K562 (cell line): ENCODE results near the gene KLK10. TPM values are rescaled to one million over a fixed set of nuclear protein-coding genes. Genes with fewer than 3 reads are reported as not detected.
A peak's percentile ranks its signal among the peaks of the same experiment; 100 is the strongest.

Experiments used
- ADNP ChIP-seq: fragments of 200-800 bp; sonication (Bioruptor generic); IDR thresholded peaks from 2 replicates; pipeline ENCODE4 v1.6.1; 2016; ENCODE audit warnings: missing genetic modification characterization, missing compliant biosample characterization
- CC2D1A ChIP-seq: fragments of 450-650 bp; IDR thresholded peaks from 2 replicates; pipeline ENCODE4 v1.6.1; 2017; ENCODE audit warnings: mild to moderate bottlenecking
- E2F6 ChIP-seq, 2 experiments: IDR thresholded peaks; 2 replicates each; pipeline ENCODE4 v1.6.1; 2011; ENCODE audit warnings: borderline replicate concordance in 1 of 2, control low read depth in 1 of 2, low read depth in 1 of 2, low read length in 1 of 2, mild to moderate bottlenecking in 1 of 2, mixed read lengths in 1 of 2, moderate library complexity in 1 of 2; ENCODE audit not compliant: insufficient read depth in 1 of 2, insufficient read length in 1 of 2, poor library complexity in 1 of 2, severe bottlenecking in 1 of 2; ENCODE audit errors: extremely low read depth in 1 of 2
- EP300 ChIP-seq: IDR thresholded peaks from 2 replicates; pipeline ENCODE4 v1.6.1; 2012; ENCODE audit warnings: low read length, improper control_type of control experiment
- EP400 ChIP-seq: fragments of 450-650 bp; IDR thresholded peaks from 2 replicates; pipeline ENCODE4 v1.6.1; 2017; ENCODE audit warnings: antibody characterized with exemption, mild to moderate bottlenecking, moderate library complexity
- ETV5 ChIP-seq: sonication (generic); formaldehyde crosslinking; IDR thresholded peaks from 2 replicates; pipeline ENCODE4 v1.4.0; 2020; ENCODE audit warnings: low read depth, mild to moderate bottlenecking, missing genetic modification reagents
- FOXJ2 ChIP-seq: fragments of 200-800 bp; sonication (Bioruptor generic); IDR thresholded peaks from 2 replicates; pipeline ENCODE4 v1.6.1; 2016; ENCODE audit warnings: missing genetic modification characterization, missing compliant biosample characterization
- FOXJ3 ChIP-seq: sonication (generic); formaldehyde crosslinking; IDR thresholded peaks from 2 replicates; pipeline ENCODE4 v1.4.0; 2020; ENCODE audit warnings: mild to moderate bottlenecking, missing genetic modification reagents
- FUS ChIP-seq: fragments of 200-400 bp; formaldehyde crosslinking; optimal IDR thresholded peaks from 2 replicates; pipeline ENCODE3; 2017; ENCODE audit warnings: low read depth, low read length
- GATAD2B ChIP-seq: fragments of 450-650 bp; IDR thresholded peaks from 2 replicates; pipeline ENCODE4 v1.6.1; 2017; ENCODE audit warnings: mild to moderate bottlenecking, borderline replicate concordance
- HMGN3 ChIP-seq: IDR thresholded peaks from 2 replicates; pipeline ENCODE4 v1.6.1; 2011; ENCODE audit warnings: borderline replicate concordance, low read depth, mild to moderate bottlenecking, mixed read lengths, low read length; ENCODE audit not compliant: insufficient read length; ENCODE audit errors: extremely low read depth
- HSF4 ChIP-seq: fragments of 250-450 bp; sonication (Bioruptor Pico); IDR thresholded peaks from 2 replicates; pipeline ENCODE4 v2.1.2; 2022; ENCODE audit warnings: mild to moderate bottlenecking, moderate library complexity, borderline replicate concordance
- KAT8 ChIP-seq: fragments of 450-650 bp; IDR thresholded peaks from 2 replicates; pipeline ENCODE4 v1.6.1; 2016; ENCODE audit warnings: low read depth, mild to moderate bottlenecking
- KDM1A ChIP-seq, 2 experiments: fragments of 450-650 bp; IDR thresholded peaks; 2 replicates each; pipeline ENCODE4 v1.6.1; 2016; ENCODE audit warnings: mild to moderate bottlenecking in 2 of 2
- KLF10 ChIP-seq: fragments of 250-450 bp; sonication (Bioruptor Pico); IDR thresholded peaks from 2 replicates; pipeline ENCODE4 v1.6.1; 2021; ENCODE audit warnings: matching md5 sums
- MAFG ChIP-seq: fragments of 450-650 bp; conservative IDR thresholded peaks from 2 replicates; pipeline ENCODE4 v1.6.1; 2016; ENCODE audit warnings: missing genetic modification characterization, missing compliant biosample characterization
- MAX ChIP-seq: sonication (generic); formaldehyde crosslinking; IDR thresholded peaks from 2 replicates; pipeline ENCODE4 v1.9.0; 2022; ENCODE audit warnings: mild to moderate bottlenecking, missing genetic modification reagents
- MTA1 ChIP-seq: fragments of 450-650 bp; IDR thresholded peaks from 2 replicates; pipeline ENCODE4 v1.6.1; 2017; ENCODE audit warnings: borderline replicate concordance
- NCOA6 ChIP-seq: fragments of 450-650 bp; IDR thresholded peaks from 2 replicates; pipeline ENCODE4 v1.6.1; 2017; ENCODE audit warnings: mild to moderate bottlenecking
- NCOR1 ChIP-seq: fragments of 450-650 bp; IDR thresholded peaks from 2 replicates; pipeline ENCODE4 v1.6.1; 2016; ENCODE audit warnings: mild to moderate bottlenecking, moderate library complexity
- NFIX ChIP-seq: fragments of 250-450 bp; sonication (Bioruptor Pico); IDR thresholded peaks from 2 replicates; pipeline ENCODE4 v1.4.0; 2020; ENCODE audit warnings: low read depth, mild to moderate bottlenecking, moderate library complexity
- SMAD1 ChIP-seq: fragments of 150-350 bp; IDR thresholded peaks from 2 replicates; pipeline ENCODE4 v1.6.1; 2014; ENCODE audit warnings: low read length, low read depth; ENCODE audit not compliant: partially characterized antibody
- SMARCE1 ChIP-seq: fragments of 450-650 bp; IDR thresholded peaks from 2 replicates; pipeline ENCODE4 v1.7.1; 2016; ENCODE audit warnings: mild to moderate bottlenecking
- TCFL5 ChIP-seq: fragments of 250-450 bp; sonication (Bioruptor Pico); conservative IDR thresholded peaks from 2 replicates; pipeline ENCODE4 v1.6.1; 2021; ENCODE audit warnings: mild to moderate bottlenecking, moderate library complexity, matching md5 sums
- TFAM ChIP-seq: fragments of 250-450 bp; sonication (Bioruptor Pico); conservative IDR thresholded peaks from 2 replicates; pipeline ENCODE4 v1.5.0; 2021; ENCODE audit warnings: mild to moderate bottlenecking, moderate library complexity
- TSC22D4 ChIP-seq: fragments of 450-650 bp; IDR thresholded peaks from 2 replicates; pipeline ENCODE4 v1.6.1; 2016; ENCODE audit warnings: missing genetic modification characterization, missing biosample characterization, control low read depth
- ZC3H4 ChIP-seq: sonication (generic); formaldehyde crosslinking; IDR thresholded peaks from 2 replicates; pipeline ENCODE4 v1.9.0; 2021; ENCODE audit warnings: missing genetic modification reagents, borderline replicate concordance
- ZNF175 ChIP-seq: fragments of 200-800 bp; sonication (Bioruptor generic); IDR thresholded peaks from 2 replicates; pipeline ENCODE4 v1.6.1; 2016; ENCODE audit warnings: low read depth, mild to moderate bottlenecking, missing genetic modification characterization, missing compliant biosample characterization
- ZNF197 ChIP-seq: fragments of 200-800 bp; sonication (Bioruptor generic); IDR thresholded peaks from 2 replicates; pipeline ENCODE4 v1.6.1; 2016; ENCODE audit warnings: low read depth, missing genetic modification characterization, missing compliant biosample characterization
- ZNF584 ChIP-seq: fragments of 200-800 bp; sonication (Bioruptor generic); IDR thresholded peaks from 2 replicates; pipeline ENCODE4 v1.6.1; 2016; ENCODE audit warnings: low read depth, mild to moderate bottlenecking, missing genetic modification characterization, missing compliant biosample characterization
- ZNF766 ChIP-seq: fragments of 200-800 bp; sonication (Bioruptor generic); conservative IDR thresholded peaks from 2 replicates; pipeline ENCODE4 v1.6.1; 2016; ENCODE audit warnings: missing genetic modification characterization, missing compliant biosample characterization
- polyA plus RNA-seq, 8 experiments: library from polyadenylated mRNA; depleted of rRNA in 4 of 8; stranded (reverse) in 5 of 8; unstranded in 3 of 8; fragments of >200 nt; fragmentation: Nextera tagmentation in 2 of 8; fragmentation: Illumina TruSeq in 1 of 8; extraction: Ambion mirVana in 2 of 8; extraction: Trizol in 1 of 8; gene quantifications; 2 replicates each; pipeline versions ENCODE4 v1.2.1 to v1.2.3, GENCODE V29; 2011 to 2014; ENCODE audit warnings: inconsistent platforms in 1 of 8, missing spikeins in 1 of 8
- total RNA-seq, 7 experiments: library from RNA; depleted of rRNA in 6 of 7; stranded (reverse); fragments of >200 nt in 6 of 7; fragmentation: Illumina TruSeq in 2 of 7; extraction: Trizol in 2 of 7; gene quantifications; 2 replicates each; pipeline versions ENCODE4 v1.2.1 to v1.2.3, GENCODE V29; 2011 to 2021; ENCODE audit warnings: low replicate concordance in 1 of 7

Gene KLK10
- total and polyA plus RNA-seq, 9 of the 15 experiments (the other 6 are each of a cell fraction or from before 2014, with no cell fraction given), result 0.11 TPM; not detected in 8

DNA sequence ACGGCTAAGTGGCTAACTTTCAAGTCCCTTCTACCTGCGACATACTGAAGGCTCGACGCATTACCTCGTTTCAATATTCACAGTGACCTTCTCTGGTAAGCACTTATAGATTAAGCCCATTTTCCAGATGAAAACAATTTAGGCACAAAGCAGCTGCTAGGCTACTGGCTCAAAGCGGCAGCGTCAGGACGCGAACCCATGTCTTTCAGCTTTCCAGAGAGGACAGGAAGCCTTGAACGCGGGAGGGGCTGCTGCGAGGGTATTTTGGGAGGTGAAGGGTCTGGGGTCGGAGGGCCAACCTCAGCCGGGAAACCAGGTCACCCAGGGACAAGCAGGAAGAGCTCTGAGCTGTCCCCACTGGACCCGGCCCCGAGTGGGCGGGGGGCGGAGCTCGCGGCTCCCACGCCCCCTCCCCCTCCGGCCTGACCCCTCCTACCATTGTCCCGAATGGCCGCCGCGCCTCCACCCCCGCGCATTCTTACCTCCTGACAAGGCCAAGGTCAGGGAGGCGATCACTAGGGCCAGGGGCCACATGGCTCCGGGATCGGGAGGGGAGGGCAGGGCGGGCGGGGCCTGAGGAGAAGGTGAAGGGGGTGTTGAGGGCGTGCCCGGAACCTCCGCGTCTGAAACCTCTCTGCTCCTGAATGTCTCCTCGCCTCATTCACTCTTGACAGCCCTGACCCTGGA lies 45.2 kb upstream of the KLK10 start, which contains the start of gene KLK13 (continued):
- TF ChIP-seq ZNF175 (CRISPR knock-in tag) (no peak), MAX (CRISPR knock-in tag) (0 out of 2 replicates have a peak, but pooled peaks have one; percentile 16), CC2D1A (no peak), ETV5 (CRISPR knock-in tag) (no peak), MAFG (tag) (no peak), NCOR1 (0 out of 2 replicates have a peak, but pooled peaks have one; percentile 20), SMAD1 (peak; percentile 54), ZNF197 (CRISPR knock-in tag) (no peak), MTA1 (peak; percentile 37; the same call in 1 of the 2 replicates), HMGN3 (peak; percentile 48), FOXJ2 (no peak), KLF10 (CRISPR knock-in tag) (no peak), E2F6 (IDR thresholded peaks at IDR 0.05; ENCODE audit: borderline replicate concordance in 1 of 2, extremely low read depth in 1 of 2, insufficient read depth in 1 of 2, insufficient read length in 1 of 2, low read depth in 1 of 2, low read length in 1 of 2, poor library complexity in 1 of 2, severe bottlenecking in 1 of 2) (peak in 1 of 2 experiments; percentile 43), FUS (no peak), KDM1A (IDR thresholded peaks at IDR 0.05) (peak; percentile 60 to 74; a peak in 2 of 4 replicates), TSC22D4 (no peak), GATAD2B (peak; percentile 59; the same call in 1 of the 2 replicates), NCOA6 (no peak), ADNP (tag) (0 out of 2 replicates have a peak, but pooled peaks have one; percentile 59), EP400 (peak; percentile 34; the same call in 1 of the 2 replicates), FOXJ3 (CRISPR knock-in tag) (no peak), NFIX (CRISPR knock-in tag) (no peak), TFAM (CRISPR knock-in tag) (no peak), ZNF766 (CRISPR knock-in tag) (0 out of 2 replicates have a peak, but pooled peaks have one; percentile 42), ZC3H4 (no peak), TCFL5 (CRISPR knock-in tag) (no peak), SMARCE1 (no peak), HSF4 (CRISPR knock-in tag) (no peak), ZNF584 (no peak), KAT8 (no peak), EP300 (peak; percentile 19; the same call in 1 of the 2 replicates)
